Natural killer cell (primary cell): ENCODE measurements around the gene ZNF107. TPM values are rescaled to one million over a fixed set of nuclear protein-coding genes. Genes with fewer than 3 reads are reported as not detected.

ENCODE experiments used
- ATAC-seq, 3 donors: fragments of 150-1000 bp in 2 of 3; fragments of 200-7000 bp in 1 of 3; cut with Tn5 transposase; 1 replicate in 1 of 3; 2 replicates in 2 of 3; pipeline ENCODE4 v1.10.0; 2021; ENCODE audit warnings: mild to moderate bottlenecking in 2 of 3, moderate library complexity in 2 of 3
- DNase-seq, 2 donors: peaks; one replicate each; pipeline versions ENCODE4 v3.0.0 to v3.0.0-alpha.2; 2013 to 2021; ENCODE audit warnings: mixed read lengths in 1 of 2
- H3K27ac ChIP-seq: one replicate; pipeline ENCODE4 v1.5.1; 2013; ENCODE audit warnings: mild to moderate bottlenecking, low read length
- H3K27me3 ChIP-seq: one replicate; pipeline ENCODE4 v1.6.1; 2013; ENCODE audit warnings: low read length; ENCODE audit not compliant: control insufficient read depth, insufficient read depth
- H3K36me3 ChIP-seq: one replicate; pipeline ENCODE4 v1.6.1; 2013; ENCODE audit warnings: low read length; ENCODE audit not compliant: control insufficient read depth, insufficient read depth
- H3K4me1 ChIP-seq: one replicate; pipeline ENCODE4 v1.6.1; 2013; ENCODE audit warnings: low read length; ENCODE audit not compliant: control insufficient read depth, insufficient read depth
- H3K4me3 ChIP-seq: one replicate; pipeline ENCODE4 v1.5.1; 2013; ENCODE audit warnings: low read length
- H3K9me3 ChIP-seq: one replicate; pipeline ENCODE4 v1.6.1; 2013; ENCODE audit warnings: low read length; ENCODE audit not compliant: control insufficient read depth, insufficient read depth
- H3K27ac Mint-ChIP-seq, 2 donors: one replicate each; pipeline ENCODE4 v1.8.0; 2022; ENCODE audit warnings: mild to moderate bottlenecking in 2 of 2, mixed read lengths in 2 of 2, moderate library complexity in 1 of 2
- H3K27me3 Mint-ChIP-seq, 2 donors: one replicate each; pipeline ENCODE4 v1.8.0; 2022; ENCODE audit warnings: low read depth in 2 of 2, mixed read lengths in 2 of 2
- H3K36me3 Mint-ChIP-seq: one replicate; pipeline ENCODE4 v1.8.0; 2022; ENCODE audit warnings: mixed read lengths
- H3K4me1 Mint-ChIP-seq, 2 donors: one replicate each; pipeline ENCODE4 v1.8.0; 2022; ENCODE audit warnings: mixed read lengths in 2 of 2
- H3K4me3 Mint-ChIP-seq: one replicate; pipeline ENCODE4 v1.8.0; 2022; ENCODE audit warnings: mild to moderate bottlenecking, moderate library complexity, mixed read lengths
- H3K9me3 Mint-ChIP-seq, 2 donors: one replicate each; pipeline ENCODE4 v1.8.0; 2022; ENCODE audit warnings: mixed read lengths in 2 of 2
- WGBS: methylation state at CpG from one replicate; pipeline ENCODE4 v1.1.7; 2013; ENCODE audit warnings: missing lambda C conversion rate; ENCODE audit not compliant: insufficient coverage; 5-methylcytosine and 5-hydroxymethylcytosine counted together
- intact Hi-C: fragments of 100-400 bp; cut with micrococcal nuclease; formaldehyde crosslinking; loops from one replicate; pipeline ENCODE4 v1.14.2; 2022
- total RNA-seq, 4 donors: library from RNA; stranded (reverse); fragments of 120-200 nt in 1 of 4; gene quantifications; one replicate each; pipeline versions ENCODE4 v1.2.3 to v1.2.4, GENCODE V29; 2013 to 2022
- TF ChIP-seq, protein P1 (sequence below): fragments of 200-600 bp; IDR thresholded peaks from one replicate; pipeline ENCODE4 v1.8.0; 2022; ENCODE audit warnings: antibody characterized with exemption

The ZNF107 gene
- 10 to 100 TPM; 10.3 to 13.3 (median 10.4) TPM for total RNA-seq
- total RNA-seq (2013): 43.9 TPM

DNA sequence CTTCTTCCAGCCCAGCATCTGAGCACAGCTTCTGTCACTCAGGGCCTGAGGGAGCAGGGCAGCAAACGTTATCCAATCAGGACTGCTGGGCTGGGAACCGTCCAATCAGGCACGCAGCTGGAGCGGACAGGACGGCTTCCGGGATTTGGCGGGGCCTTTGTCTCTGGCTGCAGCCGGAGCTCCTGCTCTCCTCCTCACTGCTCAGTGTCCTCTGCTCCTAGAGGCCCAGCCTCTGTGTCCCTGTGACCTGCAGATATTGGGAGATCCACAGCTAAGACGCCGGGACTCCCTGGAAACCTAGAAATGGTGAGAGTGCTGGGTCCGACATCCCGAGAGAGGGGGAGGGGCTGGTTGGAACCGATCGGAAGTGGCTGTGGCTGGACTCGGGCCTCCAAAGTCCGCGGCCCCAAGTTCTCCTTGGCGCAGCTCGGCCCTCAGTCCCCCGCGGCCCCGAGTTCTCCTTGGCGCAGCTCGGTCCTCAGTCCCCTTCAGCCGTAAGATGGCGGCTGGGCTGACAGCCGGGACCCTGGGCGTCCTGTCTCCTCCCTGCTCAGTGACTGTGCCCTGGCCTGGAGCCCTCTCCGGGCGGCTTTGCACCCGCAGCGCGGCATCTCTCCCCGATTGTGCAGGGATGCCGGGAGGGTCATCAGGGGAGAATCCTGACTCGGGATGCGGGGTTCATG is at the start of gene ZNF107:
Gene ZNF107 (plus strand): TSS at position 154 of the 683 bp plus-strand sequence. CDS start 150 bp downstream, at position 304.
- peak; percentile 97 to 100 (median 98) for ATAC-seq
- no peaks in the 10 kb centered on the region for H3K9me3 Mint-ChIP-seq
- Histone ChIP-seq H3K4me1 (peaks cover 13% of the 10 kb centered on the region), H3K27me3 (no peaks in the 10 kb centered on the region), H3K27ac (peak within 1 kb of the TSS; percentile 93), H3K36me3 (peaks cover 6% of the 10 kb centered on the region), H3K4me3 (peak within 1 kb of the TSS; percentile 95), H3K9me3 (no peaks in the 10 kb centered on the region)
- H3K27me3 Mint-ChIP-seq: no peaks in the 10 kb centered on the region
- intact Hi-C loops: loop anchor here (1.0 to 2.0 kb wide), 4 partner anchors 103 to 740 kb away; partner anchors contain the start of genes ZNF138 and ZNF680
- TF ChIP-seq, protein P1, sequence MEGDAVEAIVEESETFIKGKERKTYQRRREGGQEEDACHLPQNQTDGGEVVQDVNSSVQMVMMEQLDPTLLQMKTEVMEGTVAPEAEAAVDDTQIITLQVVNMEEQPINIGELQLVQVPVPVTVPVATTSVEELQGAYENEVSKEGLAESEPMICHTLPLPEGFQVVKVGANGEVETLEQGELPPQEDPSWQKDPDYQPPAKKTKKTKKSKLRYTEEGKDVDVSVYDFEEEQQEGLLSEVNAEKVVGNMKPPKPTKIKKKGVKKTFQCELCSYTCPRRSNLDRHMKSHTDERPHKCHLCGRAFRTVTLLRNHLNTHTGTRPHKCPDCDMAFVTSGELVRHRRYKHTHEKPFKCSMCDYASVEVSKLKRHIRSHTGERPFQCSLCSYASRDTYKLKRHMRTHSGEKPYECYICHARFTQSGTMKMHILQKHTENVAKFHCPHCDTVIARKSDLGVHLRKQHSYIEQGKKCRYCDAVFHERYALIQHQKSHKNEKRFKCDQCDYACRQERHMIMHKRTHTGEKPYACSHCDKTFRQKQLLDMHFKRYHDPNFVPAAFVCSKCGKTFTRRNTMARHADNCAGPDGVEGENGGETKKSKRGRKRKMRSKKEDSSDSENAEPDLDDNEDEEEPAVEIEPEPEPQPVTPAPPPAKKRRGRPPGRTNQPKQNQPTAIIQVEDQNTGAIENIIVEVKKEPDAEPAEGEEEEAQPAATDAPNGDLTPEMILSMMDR: no peak
- H3K4me1 Mint-ChIP-seq: peaks cover 30 to 44% of the 10 kb centered on the region in 2 donors
- peak; percentile 81 to 92 for DNase-seq
- peak within 1 kb of the TSS; percentile 90 to 93 for H3K27ac Mint-ChIP-seq
- H3K36me3 Mint-ChIP-seq: peaks cover 10% of the 10 kb centered on the region
- peak within 1 kb of the TSS; percentile 97 for H3K4me3 Mint-ChIP-seq
- 0% methylated on average over 37 of the region's 37 CpGs for WGBS

- H3K4me3 Mint-ChIP-seq: no peak overlapping the region
- WGBS: 46% methylated on average over 5 of the region's 6 CpGs
Observed at GRCh38 chr7:64618785-64619456, 47.0 kb upstream of the ZNF107 start.

DNA sequence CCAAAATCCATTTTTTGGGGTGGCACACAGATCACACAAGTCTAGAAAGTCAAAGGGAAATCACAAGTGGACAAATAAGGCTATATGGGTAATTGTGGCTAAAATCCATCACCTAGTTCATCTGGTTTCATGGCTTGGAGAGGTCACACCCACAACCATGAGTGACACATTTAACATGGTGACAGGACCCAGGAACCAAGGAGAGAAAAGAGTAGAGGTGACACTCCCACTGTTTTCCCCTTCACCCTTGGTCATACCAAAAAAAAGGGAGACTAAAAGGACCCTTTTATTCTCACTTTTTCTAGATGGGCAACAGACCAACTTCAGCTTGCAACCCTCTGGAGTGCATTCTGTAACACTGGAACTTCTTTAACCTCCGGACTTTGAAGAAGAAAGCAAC is 46.2 kb upstream of the ZNF107 start:
- TF ChIP-seq, protein P1: no peak
- WGBS: 67% methylated on average over 1 of the region's 1 CpG
- intact Hi-C loops: no loop called here
- ATAC-seq: no peak
- Mint-ChIP-seq H3K27me3 (no peaks in the 10 kb centered on the region), H3K9me3 (peaks cover 0 to 3% of the 10 kb centered on the region in 2 donors), H3K36me3 (no peaks in the 10 kb centered on the region), H3K27ac (no peak overlapping the region), H3K4me3 (no peak overlapping the region), H3K4me1 (no peaks in the 10 kb centered on the region)
- H3K4me3 ChIP-seq: no peak overlapping the region
- H3K27me3 ChIP-seq: no peaks in the 10 kb centered on the region
- no peak for DNase-seq
- H3K36me3 ChIP-seq: no peaks in the 10 kb centered on the region
- peaks cover 2% of the 10 kb centered on the region for H3K9me3 ChIP-seq
- H3K4me1 ChIP-seq: no peaks in the 10 kb centered on the region
- no peak overlapping the region for H3K27ac ChIP-seq

More at GRCh38 chr7:64618785-64619456, 47.0 kb upstream of the ZNF107 start:
- no peaks in the 10 kb centered on the region for H3K36me3 ChIP-seq
- ATAC-seq: peak in 1 of 3 donors; percentile 57
- TF ChIP-seq, protein P1: peak; percentile 57
- H3K4me1 Mint-ChIP-seq: no peaks in the 10 kb centered on the region
- H3K27ac ChIP-seq: no peak overlapping the region
- H3K9me3 ChIP-seq: peaks cover 2% of the 10 kb centered on the region
- H3K9me3 Mint-ChIP-seq: peaks cover 0 to 3% of the 10 kb centered on the region in 2 donors
- no peaks in the 10 kb centered on the region for H3K27me3 Mint-ChIP-seq
- no peaks in the 10 kb centered on the region for H3K36me3 Mint-ChIP-seq
- intact Hi-C loops: no loop called here
- H3K27ac Mint-ChIP-seq: no peak overlapping the region
- no peaks in the 10 kb centered on the region for H3K4me1 ChIP-seq
- no peaks in the 10 kb centered on the region for H3K27me3 ChIP-seq
- H3K4me3 ChIP-seq: no peak overlapping the region
- DNase-seq: peak in 1 of 2 donors; percentile 78
